Amniotic epithelial cell (primary cell): ENCODE measurements around the gene EFTUD2.
A peak's percentile ranks its signal among the peaks of the same experiment; 100 is the strongest.
"Not testable (repeated sequence)": the region's sequence is repeated elsewhere in the genome, so short reads cannot be mapped to it uniquely, and the experiment has no call there.

Experiments used
- DNase-seq: peaks from one replicate; pipeline ENCODE4 v3.0.0-alpha.2; 2010; ENCODE audit warnings: low read depth

EFTUD2 gene

GRCh38 chr17:44899074-44899782, at the start of gene EFTUD2:
Gene EFTUD2, minus strand, starts transcription at chr17:44899445. Its CDS starts 4,924 bp downstream, at chr17:44894521.
- peak; percentile 81 for DNase-seq

GRCh38 chr17:44948315-44948795, 49.1 kb upstream of the EFTUD2 start:
- DNase-seq = no peak

- DNase-seq = peak; percentile 93
Measured at GRCh38 chr17:44947461-44948314, 48.4 kb upstream of the EFTUD2 start, which contains the start of gene KIF18B. Gene KIF18B, minus strand, starts transcription at chr17:44947773. Its CDS starts 11,429 bp downstream, at chr17:44936344.

GRCh38 chr17:44945652-44946051, 46.4 kb upstream of the EFTUD2 start:
- not testable (repeated sequence) for DNase-seq

GRCh38 chr17:44942456-44942855, 43.2 kb upstream of the EFTUD2 start:
- no peak for DNase-seq

- no peak for DNase-seq
Measured at GRCh38 chr17:44941712-44942331, 42.6 kb upstream of the EFTUD2 start.

GRCh38 chr17:44940768-44941167, 41.5 kb upstream of the EFTUD2 start:
- peak; percentile 30 for DNase-seq

- DNase-seq = peak; percentile 70
Measured at GRCh38 chr17:44940317-44940716, 41.1 kb upstream of the EFTUD2 start.

GRCh38 chr17:44935116-44935515, 35.9 kb upstream of the EFTUD2 start:
- DNase-seq = no peak

GRCh38 chr17:44934745-44935105, 35.5 kb upstream of the EFTUD2 start:
- DNase-seq = no peak

GRCh38 chr17:44933824-44934744, 34.8 kb upstream of the EFTUD2 start:
- no peak for DNase-seq

GRCh38 chr17:44932787-44933097, 33.5 kb upstream of the EFTUD2 start:
- DNase-seq = no peak

GRCh38 chr17:44932096-44932786, 33.0 kb upstream of the EFTUD2 start:
- no peak for DNase-seq

- DNase-seq = no peak
Measured at GRCh38 chr17:44931376-44931775, 32.1 kb upstream of the EFTUD2 start.

- DNase-seq = no peak
Measured at GRCh38 chr17:44930667-44931066, 31.4 kb upstream of the EFTUD2 start.

- no peak for DNase-seq
Measured at GRCh38 chr17:44928950-44929720, 29.9 kb upstream of the EFTUD2 start.

- DNase-seq = no peak
Measured at GRCh38 chr17:44928136-44928535, 28.9 kb upstream of the EFTUD2 start.

- DNase-seq = no peak
Measured at GRCh38 chr17:44927696-44928095, 28.5 kb upstream of the EFTUD2 start.

- no peak for DNase-seq
Measured at GRCh38 chr17:44926821-44927525, 27.7 kb upstream of the EFTUD2 start.
